Stomach (tissue), 4 donors: ENCODE data around the gene OR5AR1.

ENCODE experiments used
- CTCF ChIP-seq, 7 experiments: fragments of 450-650 bp in 4 of 7; fragments of 200-600 bp in 3 of 7; sonication (generic) in 3 of 7; IDR thresholded peaks; one replicate each; pipeline ENCODE4 v1.5.1; 2016 to 2019; ENCODE audit warnings: antibody characterized with exemption in 7 of 7, control low read depth in 2 of 7, mild to moderate bottlenecking in 1 of 7
- EP300 ChIP-seq: sonication (generic); formaldehyde crosslinking; IDR thresholded peaks from one replicate; pipeline ENCODE4 v1.6.1; 2017; ENCODE audit warnings: antibody characterized with exemption
- POLR2A ChIP-seq, 4 donors: fragments of 450-650 bp; IDR thresholded peaks; one replicate each; pipeline ENCODE4 v1.6.1; 2016; ENCODE audit warnings: antibody characterized with exemption in 4 of 4, control low read depth in 2 of 4, mild to moderate bottlenecking in 1 of 4, moderate library complexity in 1 of 4
- POLR2AphosphoS5 ChIP-seq, 3 donors: sonication (generic); formaldehyde crosslinking; IDR thresholded peaks; one replicate each; pipeline ENCODE4 v1.6.1; 2016; ENCODE audit warnings: antibody characterized with exemption in 3 of 3

DNA sequence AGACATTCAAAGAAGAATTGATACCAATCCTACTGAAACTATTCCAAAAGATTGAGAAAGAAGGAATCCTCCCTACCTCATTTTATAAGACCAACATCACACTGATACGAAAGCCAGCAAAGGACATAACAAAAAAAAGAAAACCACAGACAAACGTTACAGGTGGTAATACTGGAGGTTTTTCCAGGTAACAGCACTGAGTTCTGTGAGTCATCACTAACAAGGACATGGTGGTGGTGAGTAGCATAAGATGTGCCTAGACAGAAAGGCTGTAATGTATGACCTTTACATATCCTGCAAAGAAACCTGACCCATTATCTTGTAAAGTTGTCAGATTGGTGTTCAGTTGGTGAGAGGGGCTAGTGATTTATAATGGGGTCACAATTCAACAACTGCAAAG is 50.7 kb downstream of the OR5AR1 start:
- TF ChIP-seq CTCF (IDR thresholded peaks at IDR 0.05) (no peak), POLR2A (IDR thresholded peaks at IDR 0.05) (no peak), POLR2AphosphoS5 (IDR thresholded peaks at IDR 0.05) (no peak), EP300 (no peak)
